Thymus (tissue), 11 donors: ENCODE measurements around the gene RSU1. TPM values are rescaled to one million over a fixed set of nuclear protein-coding genes. Genes with fewer than 3 reads are reported as not detected.

Experiments
- DNase-seq, 9 donors: peaks; one replicate each; pipeline ENCODE4 v3.0.0-alpha.2; 2013; ENCODE audit warnings: low spot score in 9 of 9, low read depth in 6 of 9, missing footprints in 1 of 9
- H3K27ac ChIP-seq, 2 donors: one replicate each; pipeline ENCODE4 v1.5.1; 2013; ENCODE audit warnings: control low read depth in 1 of 2, low read depth in 1 of 2, low read length in 1 of 2, mild to moderate bottlenecking in 1 of 2, moderate library complexity in 1 of 2
- H3K27me3 ChIP-seq, 2 donors: one replicate each; pipeline ENCODE4 v1.5.1; 2013; ENCODE audit warnings: low read length in 1 of 2; ENCODE audit not compliant: control insufficient read depth in 2 of 2, insufficient read depth in 1 of 2
- H3K36me3 ChIP-seq, 2 donors: one replicate each; pipeline ENCODE4 v1.5.1; 2013; ENCODE audit warnings: low read length in 1 of 2, mild to moderate bottlenecking in 1 of 2, moderate library complexity in 1 of 2; ENCODE audit not compliant: control insufficient read depth in 2 of 2, insufficient read depth in 2 of 2
- H3K4me1 ChIP-seq, 2 donors: one replicate each; pipeline ENCODE4 v1.5.1; 2013; ENCODE audit warnings: low read length in 2 of 2; ENCODE audit not compliant: control insufficient read depth in 2 of 2, insufficient read depth in 2 of 2
- H3K4me3 ChIP-seq, 2 donors: one replicate each; pipeline ENCODE4 v1.5.1; 2013; ENCODE audit warnings: low read length in 2 of 2, control low read depth in 1 of 2, mild to moderate bottlenecking in 1 of 2
- H3K9me3 ChIP-seq, 2 donors: one replicate each; pipeline ENCODE4 v1.5.1; 2013; ENCODE audit warnings: low read length in 1 of 2, mild to moderate bottlenecking in 1 of 2; ENCODE audit not compliant: control insufficient read depth in 2 of 2, insufficient read depth in 1 of 2
- WGBS: extraction: QIAGEN DNeasy Blood & Tissue Kit; methylation state at CpG from one replicate; pipeline ENCODE4 v1.1.7; 2013; 5-methylcytosine and 5-hydroxymethylcytosine counted together
- polyA plus RNA-seq: library from polyadenylated mRNA; stranded (reverse); fragments of 200-250 nt; gene quantifications from one replicate; pipeline ENCODE4 v1.2.3, GENCODE V29; 2013
- total RNA-seq: library from RNA; stranded (reverse); fragments of 120-200 nt; gene quantifications from one replicate; pipeline ENCODE4 v1.2.4, GENCODE V29; 2013
- donor health status: healthy.

RSU1 gene
- total and polyA plus RNA-seq, 2 donors: 40.1 to 53.2 TPM

- Histone ChIP-seq H3K27me3 (no peaks in the 10 kb centered on the region), H3K27ac (no peak overlapping the region), H3K9me3 (no peaks in the 10 kb centered on the region), H3K36me3 (peaks cover 0 to 14% of the 10 kb centered on the region in 2 donors), H3K4me3 (no peak overlapping the region), H3K4me1 (no peaks in the 10 kb centered on the region)
- no peak for DNase-seq
- WGBS: 97% methylated on average over 3 of the region's 3 CpGs
These were observed 66.8 kb downstream of the RSU1 start for GRCh38 chr10:16750461-16750860.

- peaks cover 0 to 14% of the 10 kb centered on the region in 2 donors for H3K36me3 ChIP-seq
- no peak for DNase-seq
- H3K27ac ChIP-seq: no peak overlapping the region
- no peaks in the 10 kb centered on the region for H3K27me3 ChIP-seq
- 98% methylated on average over 7 of the region's 7 CpGs for WGBS
- no peak overlapping the region for H3K4me3 ChIP-seq
- no peaks in the 10 kb centered on the region for H3K9me3 ChIP-seq
- H3K4me1 ChIP-seq: no peaks in the 10 kb centered on the region
These were observed 68.5 kb downstream of the RSU1 start for GRCh38 chr10:16748749-16749148.

GRCh38 chr10:16746856-16747255 lies 70.4 kb downstream of the RSU1 start:
- Histone ChIP-seq H3K4me1 (no peaks in the 10 kb centered on the region), H3K36me3 (peaks cover 0 to 8% of the 10 kb centered on the region in 2 donors), H3K27me3 (no peaks in the 10 kb centered on the region), H3K27ac (no peak overlapping the region), H3K4me3 (no peak overlapping the region), H3K9me3 (no peaks in the 10 kb centered on the region)
- 98% methylated on average over 6 of the region's 6 CpGs for WGBS
- DNase-seq: no peak

- Histone ChIP-seq H3K27me3 (no peaks in the 10 kb centered on the region), H3K27ac (no peak overlapping the region), H3K36me3 (no peaks in the 10 kb centered on the region), H3K4me3 (no peak overlapping the region), H3K9me3 (no peaks in the 10 kb centered on the region), H3K4me1 (no peaks in the 10 kb centered on the region)
- no peak for DNase-seq
- 91% methylated on average over 6 of the region's 6 CpGs for WGBS
These were observed 72.2 kb downstream of the RSU1 start for GRCh38 chr10:16745061-16745460.

- Histone ChIP-seq H3K4me3 (no peak overlapping the region), H3K27me3 (no peaks in the 10 kb centered on the region), H3K27ac (no peak overlapping the region), H3K36me3 (no peaks in the 10 kb centered on the region), H3K4me1 (no peaks in the 10 kb centered on the region), H3K9me3 (peaks cover 0 to 3% of the 10 kb centered on the region in 2 donors)
- WGBS: 68% methylated on average over 8 of the region's 8 CpGs
- DNase-seq: no peak
These were observed 74.9 kb downstream of the RSU1 start for GRCh38 chr10:16742165-16742960.

GRCh38 chr10:16741540-16741939 lies 75.7 kb downstream of the RSU1 start:
- no peak overlapping the region for H3K4me3 ChIP-seq
- no peaks in the 10 kb centered on the region for H3K27me3 ChIP-seq
- no peaks in the 10 kb centered on the region for H3K36me3 ChIP-seq
- no peak for DNase-seq
- H3K27ac ChIP-seq: no peak overlapping the region
- peaks cover 0 to 3% of the 10 kb centered on the region in 2 donors for H3K9me3 ChIP-seq
- H3K4me1 ChIP-seq: no peaks in the 10 kb centered on the region
- WGBS: 95% methylated on average over 2 of the region's 2 CpGs

GRCh38 chr10:16737420-16737819 lies 79.8 kb downstream of the RSU1 start:
- H3K9me3 ChIP-seq: peaks cover 0 to 3% of the 10 kb centered on the region in 2 donors
- no peak overlapping the region for H3K27ac ChIP-seq
- no peaks in the 10 kb centered on the region for H3K4me1 ChIP-seq
- no peak overlapping the region for H3K4me3 ChIP-seq
- DNase-seq: no peak
- no peaks in the 10 kb centered on the region for H3K36me3 ChIP-seq
- H3K27me3 ChIP-seq: no peaks in the 10 kb centered on the region
- 98% methylated on average over 2 of the region's 2 CpGs for WGBS

GRCh38 chr10:16735671-16736070 lies 81.6 kb downstream of the RSU1 start:
- peaks cover 0 to 3% of the 10 kb centered on the region in 2 donors for H3K9me3 ChIP-seq
- no peak for DNase-seq
- WGBS: 98% methylated on average over 3 of the region's 3 CpGs
- no peaks in the 10 kb centered on the region for H3K27me3 ChIP-seq
- H3K27ac ChIP-seq: no peak overlapping the region
- no peak overlapping the region for H3K4me3 ChIP-seq
- H3K36me3 ChIP-seq: no peaks in the 10 kb centered on the region
- H3K4me1 ChIP-seq: no peaks in the 10 kb centered on the region

- no peaks in the 10 kb centered on the region for H3K4me1 ChIP-seq
- no peak for DNase-seq
- H3K27me3 ChIP-seq: no peaks in the 10 kb centered on the region
- no peaks in the 10 kb centered on the region for H3K36me3 ChIP-seq
- H3K4me3 ChIP-seq: no peak overlapping the region
- H3K27ac ChIP-seq: no peak overlapping the region
- no peaks in the 10 kb centered on the region for H3K9me3 ChIP-seq
These were observed 84.8 kb downstream of the RSU1 start for GRCh38 chr10:16732376-16732775.
